MCF 10A (cell line): ENCODE results near the gene ZNF649. TPM values are rescaled to one million over a fixed set of nuclear protein-coding genes. Genes with fewer than 3 reads are reported as not detected.

ENCODE experiments used
- BruUV-seq: library from RNA; stranded (reverse); fragments of 400-500 nt; replicated peaks from 2 replicates; lab custom pipeline; 2021; lab: Mats Ljungman, UMichigan
- CTCF ChIA-PET: fragments of 300-600 bp; sonication (Branson Sonifier 250); formaldehyde crosslinking; extraction: SDS; loops from one replicate; lab custom pipeline; 2021; ENCODE audit warnings: antibody characterized with exemption, inconsistent platforms; lab: Yijun Ruan, JAX
- POLR2A ChIA-PET: fragments of 300-600, 350-650 bp; sonication (Branson Sonifier 250); formaldehyde crosslinking; extraction: SDS; loops from one replicate; lab custom pipeline; 2020; ENCODE audit warnings: antibody characterized with exemption, inconsistent platforms; lab: Yijun Ruan, JAX
- DNase-seq: peaks from one replicate; pipeline ENCODE4 v3.0.0-alpha.2; 2018; ENCODE audit not compliant: unreplicated experiment
- H3K27ac Mint-ChIP-seq: one replicate; pipeline ENCODE4 v1.8.0; 2022; ENCODE audit warnings: mild to moderate bottlenecking, low read depth, mixed read lengths; ENCODE audit not compliant: unreplicated experiment
- H3K27me3 Mint-ChIP-seq: one replicate; pipeline ENCODE4 v1.8.0; 2022; ENCODE audit warnings: mixed read lengths; ENCODE audit not compliant: insufficient read depth, unreplicated experiment
- H3K36me3 Mint-ChIP-seq: one replicate; pipeline ENCODE4 v1.8.0; 2022; ENCODE audit warnings: mild to moderate bottlenecking, moderate library complexity, mixed read lengths; ENCODE audit not compliant: insufficient read depth, unreplicated experiment
- H3K4me1 Mint-ChIP-seq: one replicate; pipeline ENCODE4 v1.8.0; 2022; ENCODE audit warnings: mixed read lengths; ENCODE audit not compliant: insufficient read depth, unreplicated experiment
- H3K4me3 Mint-ChIP-seq: one replicate; pipeline ENCODE4 v1.8.0; 2022; ENCODE audit warnings: mild to moderate bottlenecking, moderate library complexity, mixed read lengths; ENCODE audit not compliant: unreplicated experiment
- H3K9me3 Mint-ChIP-seq: one replicate; pipeline ENCODE4 v1.8.0; 2022; ENCODE audit warnings: mixed read lengths; ENCODE audit not compliant: unreplicated experiment
- intact Hi-C: fragments of 100-400 bp; cut with micrococcal nuclease; formaldehyde crosslinking; loops from 2 replicates; pipeline ENCODE4 v1.14.1; 2022
- total RNA-seq: library from RNA; stranded (reverse); gene quantifications from 2 replicates; pipeline ENCODE4 v1.2.3, GENCODE V29; 2022
- TF ChIP-seq, protein P1 (sequence below): fragments of 200-600 bp; IDR thresholded peaks from one replicate; pipeline ENCODE4 v1.8.0; 2022; ENCODE audit warnings: antibody characterized with exemption, mild to moderate bottlenecking; ENCODE audit not compliant: unreplicated experiment

ZNF649 gene
- total RNA-seq, 1 experiment from 2014 or later = 9.5 TPM

DNA sequence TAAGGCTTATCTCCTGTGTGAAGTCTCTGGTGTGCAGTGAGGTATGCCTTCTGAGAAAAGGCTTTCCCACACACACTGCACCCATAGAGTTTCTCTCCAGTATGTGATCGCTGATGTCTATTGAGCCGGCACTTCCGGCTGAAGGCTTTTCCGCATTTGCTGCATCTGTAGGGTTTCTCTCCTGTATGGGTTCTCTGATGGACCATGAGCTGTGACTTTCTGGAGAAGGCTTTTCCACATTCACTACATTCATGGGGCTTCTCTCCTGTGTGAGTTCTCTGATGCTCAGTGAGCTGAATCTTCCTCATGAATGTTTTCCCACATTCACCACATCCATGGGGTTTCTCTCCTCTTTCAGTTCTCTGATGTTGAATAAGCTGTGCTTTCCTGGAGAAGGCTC is 31.7 kb downstream of the ZNF649 start:
- CTCF ChIA-PET = interaction anchor here (0.9 kb wide), 1 partner anchor 18 kb away, joined by 3 read pairs; no protein-coding TSS in a partner anchor

GRCh38 chr19:51861870-51862622 is 42.8 kb downstream of the ZNF649 start:
- ChIA-PET CTCF (interaction anchor here (0.7 kb wide), 1 partner anchor 11 kb away, joined by 4 read pairs; no protein-coding TSS in a partner anchor), POLR2A (interaction anchor here (0.6 kb wide), 1 partner anchor 925 kb away, joined by 3 read pairs; no protein-coding TSS in a partner anchor)
- Mint-ChIP-seq H3K9me3 (peaks cover 38% of the 10 kb centered on the region), H3K36me3 (no peaks in the 10 kb centered on the region), H3K27me3 (no peaks in the 10 kb centered on the region), H3K4me3 (no peak overlapping the region), H3K27ac (no peak overlapping the region), H3K4me1 (no peaks in the 10 kb centered on the region)
- no peak for DNase-seq
- TF ChIP-seq, protein P1, sequence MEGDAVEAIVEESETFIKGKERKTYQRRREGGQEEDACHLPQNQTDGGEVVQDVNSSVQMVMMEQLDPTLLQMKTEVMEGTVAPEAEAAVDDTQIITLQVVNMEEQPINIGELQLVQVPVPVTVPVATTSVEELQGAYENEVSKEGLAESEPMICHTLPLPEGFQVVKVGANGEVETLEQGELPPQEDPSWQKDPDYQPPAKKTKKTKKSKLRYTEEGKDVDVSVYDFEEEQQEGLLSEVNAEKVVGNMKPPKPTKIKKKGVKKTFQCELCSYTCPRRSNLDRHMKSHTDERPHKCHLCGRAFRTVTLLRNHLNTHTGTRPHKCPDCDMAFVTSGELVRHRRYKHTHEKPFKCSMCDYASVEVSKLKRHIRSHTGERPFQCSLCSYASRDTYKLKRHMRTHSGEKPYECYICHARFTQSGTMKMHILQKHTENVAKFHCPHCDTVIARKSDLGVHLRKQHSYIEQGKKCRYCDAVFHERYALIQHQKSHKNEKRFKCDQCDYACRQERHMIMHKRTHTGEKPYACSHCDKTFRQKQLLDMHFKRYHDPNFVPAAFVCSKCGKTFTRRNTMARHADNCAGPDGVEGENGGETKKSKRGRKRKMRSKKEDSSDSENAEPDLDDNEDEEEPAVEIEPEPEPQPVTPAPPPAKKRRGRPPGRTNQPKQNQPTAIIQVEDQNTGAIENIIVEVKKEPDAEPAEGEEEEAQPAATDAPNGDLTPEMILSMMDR = no peak
- BruUV-seq = no TSS peak
- intact Hi-C loops = no loop called here

More for the DNA sequence above, 31.7 kb downstream of the ZNF649 start:
- H3K27ac Mint-ChIP-seq = no peak overlapping the region
- TF ChIP-seq, protein P1 = no peak
- intact Hi-C loops = no loop called here
- no peak overlapping the region for H3K4me3 Mint-ChIP-seq
- peaks cover 53% of the 10 kb centered on the region for H3K36me3 Mint-ChIP-seq
- H3K9me3 Mint-ChIP-seq = peaks cover 71% of the 10 kb centered on the region
- no TSS peak for BruUV-seq
- POLR2A ChIA-PET = no interaction called here
- no peaks in the 10 kb centered on the region for H3K4me1 Mint-ChIP-seq
- no peaks in the 10 kb centered on the region for H3K27me3 Mint-ChIP-seq
- no peak for DNase-seq

Other genes starting within 250 kb of the ZNF649 start
- gene SPACA6, start 211.7 kb downstream of the ZNF649 start, total RNA-seq = 13.1 and 18.1 TPM in 2 replicates
- 0.34 and 0.42 TPM in 2 replicates for gene HAS1, start 181.0 kb downstream of the ZNF649 start, total RNA-seq
- gene FPR1, start 153.1 kb downstream of the ZNF649 start, total RNA-seq = 6.2 and 8.6 TPM in 2 replicates
- gene FPR2, start 143.8 kb downstream of the ZNF649 start, total RNA-seq = not detected in 2 replicates
- not detected in 2 replicates for gene FPR3, start 109.9 kb downstream of the ZNF649 start, total RNA-seq
- 6.3 and 8.4 TPM in 2 replicates for gene ZNF577, start 17.1 kb downstream of the ZNF649 start, total RNA-seq
- 4.9 and 7.7 TPM in 2 replicates for gene ZNF613, start 22.5 kb upstream of the ZNF649 start, total RNA-seq
- gene ZNF350, start 81.8 kb upstream of the ZNF649 start, total RNA-seq = 7.0 and 8.9 TPM in 2 replicates
- gene ZNF615, start 103.2 kb upstream of the ZNF649 start, total RNA-seq = 7.3 and 9.0 TPM in 2 replicates
- 10.2 and 10.3 TPM in 2 replicates for gene ZNF614, start 123.4 kb upstream of the ZNF649 start, total RNA-seq
- 17.2 and 25.4 TPM in 2 replicates for gene ZNF432, start 143.8 kb upstream of the ZNF649 start, total RNA-seq
- gene ZNF841, start 190.7 kb upstream of the ZNF649 start, total RNA-seq = 40.9 and 49.8 TPM in 2 replicates
- gene ZNF616, start 234.9 kb upstream of the ZNF649 start, total RNA-seq = 9.5 and 13.5 TPM in 2 replicates